Panc1 (cell line): ENCODE measurements around the gene C11orf24.

Experiments used
- CTCF ChIP-seq: fragments of 450-650 bp; IDR thresholded peaks from 2 replicates; pipeline ENCODE4 v1.5.1; 2017; ENCODE audit warnings: mild to moderate bottlenecking
- POLR2AphosphoS5 ChIP-seq: IDR thresholded peaks from 2 replicates; pipeline ENCODE4 v1.6.1; 2012; ENCODE audit warnings: mild to moderate bottlenecking, low read depth, low read length, moderate library complexity
- REST ChIP-seq, 2 experiments: IDR thresholded peaks; 2 replicates each; pipeline ENCODE4 v1.6.1; 2011 to 2012; ENCODE audit warnings: low read depth in 2 of 2, control low read depth in 1 of 2, low read length in 1 of 2, mild to moderate bottlenecking in 1 of 2, moderate library complexity in 1 of 2; ENCODE audit not compliant: insufficient read depth in 1 of 2
- TCF7L2 ChIP-seq: IDR thresholded peaks from 2 replicates; pipeline ENCODE4 v1.6.1; 2011; ENCODE audit warnings: mild to moderate bottlenecking, low read depth, low read length, inconsistent platforms

- TF ChIP-seq CTCF (no peak), POLR2AphosphoS5 (no peak), REST (IDR thresholded peaks at IDR 0.05; ENCODE audit: insufficient read depth in 1 of 2, low read depth in 2 of 2, low read length in 1 of 2) (no peak), TCF7L2 (no peak)
Observed at GRCh38 chr11:68308068-68308467, 36.3 kb upstream of the C11orf24 start.
